Measurements from ENCODE around the gene IFNA21.
"Not testable (repeated sequence)": the region's sequence is repeated elsewhere in the genome, so short reads cannot be mapped to it uniquely, and the experiment has no call there.

- TF ChIP-seq CTCF (IDR thresholded peaks at IDR 0.05; ENCODE audit: low read depth, low read length, missing input control) (peak; percentile 25), RAD21 (IDR thresholded peaks at IDR 0.05) (peak; percentile 41 to 45)
- TF ChIP-seq FOXA1 (IDR thresholded peaks at IDR 0.05); REST (IDR thresholded peaks at IDR 0.05); TAF1 (conservative IDR thresholded peaks at IDR 0.05); ATF3 (IDR thresholded peaks at IDR 0.05); YY1 (IDR thresholded peaks at IDR 0.05); GABPA (IDR thresholded peaks at IDR 0.05 in 1 of 2, conservative IDR thresholded peaks at IDR 0.05 in 1 of 2); ZBTB33 (IDR thresholded peaks at IDR 0.05): not testable (repeated sequence)
Observed at GRCh38 chr9:21194867-21195776, 28.7 kb upstream of the IFNA21 start.
